HFF-Myc (cell line): ENCODE measurements around the gene GSC2.

Experiments used
- DNase-seq: peaks from one replicate; pipeline ENCODE4 v3.0.0-alpha.2; 2011; ENCODE audit warnings: low read depth; ENCODE audit errors: extremely low read depth
- H3K4me3 ChIP-seq: replicated peaks from 2 replicates; pipeline ENCODE4 v1.5.1; 2011; ENCODE audit warnings: low read depth, mild to moderate bottlenecking, control low read depth, low read length
- TF ChIP-seq, protein P1 (sequence below): IDR thresholded peaks from 2 replicates; pipeline ENCODE4 v1.5.1; 2012; ENCODE audit warnings: mild to moderate bottlenecking, low read depth, low read length, control low read depth; ENCODE audit errors: missing control alignments

Gene GSC2

DNA sequence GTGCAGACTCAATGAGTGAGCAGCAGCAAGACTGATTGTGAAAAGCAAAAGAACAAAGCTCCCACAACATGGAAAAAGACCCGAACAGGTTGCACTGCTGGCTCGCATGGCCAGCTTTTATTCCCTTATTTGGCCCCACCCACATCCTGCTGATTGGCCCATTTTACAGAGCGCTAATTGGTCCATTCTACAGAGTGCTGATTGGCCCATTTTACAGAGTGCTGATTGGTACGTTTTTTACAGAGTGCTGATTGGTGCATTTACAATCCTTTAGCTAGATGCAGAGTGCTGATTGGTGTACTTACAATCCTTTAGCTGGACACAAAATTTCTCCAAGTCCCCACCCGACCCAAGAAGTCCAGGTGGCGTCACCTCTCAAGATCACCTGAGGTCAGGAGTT lies 43.8 kb upstream of the GSC2 start:
- TF ChIP-seq, protein P1, sequence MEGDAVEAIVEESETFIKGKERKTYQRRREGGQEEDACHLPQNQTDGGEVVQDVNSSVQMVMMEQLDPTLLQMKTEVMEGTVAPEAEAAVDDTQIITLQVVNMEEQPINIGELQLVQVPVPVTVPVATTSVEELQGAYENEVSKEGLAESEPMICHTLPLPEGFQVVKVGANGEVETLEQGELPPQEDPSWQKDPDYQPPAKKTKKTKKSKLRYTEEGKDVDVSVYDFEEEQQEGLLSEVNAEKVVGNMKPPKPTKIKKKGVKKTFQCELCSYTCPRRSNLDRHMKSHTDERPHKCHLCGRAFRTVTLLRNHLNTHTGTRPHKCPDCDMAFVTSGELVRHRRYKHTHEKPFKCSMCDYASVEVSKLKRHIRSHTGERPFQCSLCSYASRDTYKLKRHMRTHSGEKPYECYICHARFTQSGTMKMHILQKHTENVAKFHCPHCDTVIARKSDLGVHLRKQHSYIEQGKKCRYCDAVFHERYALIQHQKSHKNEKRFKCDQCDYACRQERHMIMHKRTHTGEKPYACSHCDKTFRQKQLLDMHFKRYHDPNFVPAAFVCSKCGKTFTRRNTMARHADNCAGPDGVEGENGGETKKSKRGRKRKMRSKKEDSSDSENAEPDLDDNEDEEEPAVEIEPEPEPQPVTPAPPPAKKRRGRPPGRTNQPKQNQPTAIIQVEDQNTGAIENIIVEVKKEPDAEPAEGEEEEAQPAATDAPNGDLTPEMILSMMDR = no peak
- H3K4me3 ChIP-seq = no peak overlapping the region
- no peak for DNase-seq

DNA sequence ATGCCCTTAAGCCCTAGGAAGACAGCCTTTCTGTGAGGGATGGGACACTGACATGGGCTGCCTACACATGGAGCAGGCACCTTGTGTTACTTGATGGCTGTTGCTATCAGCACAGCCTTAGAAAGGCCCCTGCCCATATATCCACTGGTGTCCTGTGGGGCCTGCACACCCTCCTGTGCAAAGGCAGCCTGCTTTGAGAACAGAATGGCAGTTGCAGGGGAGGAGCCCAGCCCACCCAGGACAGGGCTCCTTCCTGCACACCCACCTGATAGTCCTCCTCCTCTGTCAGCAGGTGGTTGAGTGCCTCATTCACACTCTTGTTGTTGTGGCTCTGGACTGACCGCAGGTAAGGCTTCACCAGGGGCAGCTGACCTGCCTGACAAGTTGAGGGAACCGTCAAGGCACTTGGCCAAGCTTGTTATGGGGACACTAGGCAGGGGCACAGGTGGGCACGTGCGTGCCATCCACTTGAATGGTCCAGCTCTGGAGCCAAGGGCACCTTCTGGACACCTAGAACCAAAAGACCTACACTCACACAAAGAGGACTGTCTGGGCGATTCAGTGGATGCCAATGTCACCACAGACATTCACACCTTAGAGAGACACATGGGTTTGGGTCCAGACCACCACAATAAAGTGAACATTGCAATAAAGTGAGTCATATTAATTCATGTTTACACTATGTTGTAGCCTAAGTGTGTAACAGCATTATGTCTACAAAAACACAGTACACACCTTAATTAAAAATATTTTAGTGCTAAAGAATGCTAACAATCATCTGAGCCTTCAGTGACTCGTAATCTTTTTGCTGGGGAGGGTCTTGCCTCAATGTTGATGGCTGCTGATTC lies 37.8 kb upstream of the GSC2 start:
- TF ChIP-seq, protein P1 = no peak
- H3K4me3 ChIP-seq = no peak overlapping the region
- DNase-seq = no peak

DNA sequence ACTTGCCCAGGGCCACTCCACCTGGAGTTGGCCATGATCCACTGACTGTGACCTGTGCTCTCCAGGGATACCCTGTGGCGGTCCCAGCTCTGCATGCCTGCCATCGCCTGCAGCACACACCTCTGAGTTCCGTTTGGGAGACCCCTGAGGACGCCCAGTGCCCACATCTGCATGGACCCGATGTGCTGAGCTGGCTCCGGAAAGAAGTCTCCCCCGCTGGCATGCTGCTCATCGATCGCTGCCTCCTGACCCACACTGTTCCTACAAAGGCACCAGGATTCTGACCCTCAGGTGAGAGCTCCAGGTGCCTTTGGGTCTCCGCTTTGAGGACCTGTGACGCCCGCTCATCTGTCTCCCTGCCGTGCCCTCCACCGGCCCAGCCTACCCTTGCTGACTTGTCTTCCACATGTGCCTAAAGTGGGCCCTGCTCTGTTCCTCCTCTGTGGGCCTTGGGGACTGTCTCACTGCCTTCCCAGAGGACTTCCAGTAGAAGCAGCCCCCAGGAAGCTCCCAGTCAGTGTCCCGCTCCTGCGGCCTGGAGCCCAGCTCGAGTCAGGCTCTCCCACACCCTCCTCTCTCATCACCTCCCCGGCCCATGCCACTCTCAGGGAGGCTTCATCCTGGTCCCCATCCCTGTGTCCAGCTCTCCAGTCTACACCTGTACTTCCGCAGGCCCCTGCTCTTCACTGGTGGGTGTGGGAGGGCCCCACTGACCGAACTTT lies 34.3 kb upstream of the GSC2 start:
- TF ChIP-seq, protein P1 = no peak
- no peak for DNase-seq
- no peak overlapping the region for H3K4me3 ChIP-seq

DNA sequence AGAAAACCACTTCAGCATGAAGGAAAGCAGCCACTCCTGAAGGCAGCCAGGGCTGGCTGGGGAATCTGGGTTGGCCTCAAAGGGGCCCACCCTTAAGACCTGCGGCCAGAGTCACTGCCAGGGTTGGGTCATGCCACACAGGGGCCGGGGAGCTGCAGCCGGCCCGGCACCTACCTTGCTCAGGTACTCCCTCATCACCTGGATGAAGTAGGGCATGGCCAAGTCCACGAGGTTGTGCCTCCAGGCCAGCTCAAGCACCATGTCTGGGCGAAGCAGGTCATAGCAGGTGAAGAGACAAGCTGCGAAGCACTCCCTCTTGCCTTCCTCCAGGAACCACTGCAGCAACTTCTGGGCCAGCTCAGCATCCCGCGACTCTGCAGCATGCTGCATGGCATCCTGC lies 33.1 kb upstream of the GSC2 start:
- TF ChIP-seq, protein P1 = no peak

DNA sequence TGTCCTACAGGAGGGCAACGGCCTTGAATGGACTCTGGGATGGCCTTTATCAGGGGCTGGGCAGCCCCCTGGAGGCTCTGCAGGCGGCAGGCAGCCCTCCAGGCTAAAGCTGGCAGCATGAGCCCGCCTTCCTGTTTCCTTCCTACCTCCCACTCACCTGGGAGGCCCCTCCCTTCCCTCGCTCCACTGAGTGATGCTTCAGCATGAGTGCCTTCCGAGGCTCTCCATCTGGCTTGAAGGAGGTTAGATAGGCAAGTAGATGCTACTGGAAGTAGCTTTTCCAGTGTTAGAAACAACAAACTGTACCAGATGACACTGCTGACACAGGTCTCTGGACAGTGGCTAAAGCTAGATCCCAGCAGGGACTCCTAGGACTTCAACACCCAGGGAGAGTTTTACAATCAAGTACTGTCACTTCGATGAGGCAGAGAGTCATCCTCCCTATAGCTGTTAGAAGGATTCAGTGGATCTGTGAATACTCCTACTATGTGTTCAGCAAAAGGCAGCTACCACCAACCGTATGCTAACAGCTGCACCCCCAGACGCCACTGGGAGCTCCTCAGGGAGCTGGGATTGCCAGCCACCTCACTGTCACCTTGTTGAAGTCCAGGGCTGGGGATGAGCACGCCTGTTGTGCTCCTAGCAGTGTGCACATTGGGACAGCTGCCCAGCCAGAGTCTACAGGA lies 32.5 kb upstream of the GSC2 start:
- H3K4me3 ChIP-seq = no peak overlapping the region
- no peak for DNase-seq
- TF ChIP-seq, protein P1 = no peak

More for the DNA sequence above, 33.1 kb upstream of the GSC2 start:
- no peak for DNase-seq
- no peak overlapping the region for H3K4me3 ChIP-seq

DNA sequence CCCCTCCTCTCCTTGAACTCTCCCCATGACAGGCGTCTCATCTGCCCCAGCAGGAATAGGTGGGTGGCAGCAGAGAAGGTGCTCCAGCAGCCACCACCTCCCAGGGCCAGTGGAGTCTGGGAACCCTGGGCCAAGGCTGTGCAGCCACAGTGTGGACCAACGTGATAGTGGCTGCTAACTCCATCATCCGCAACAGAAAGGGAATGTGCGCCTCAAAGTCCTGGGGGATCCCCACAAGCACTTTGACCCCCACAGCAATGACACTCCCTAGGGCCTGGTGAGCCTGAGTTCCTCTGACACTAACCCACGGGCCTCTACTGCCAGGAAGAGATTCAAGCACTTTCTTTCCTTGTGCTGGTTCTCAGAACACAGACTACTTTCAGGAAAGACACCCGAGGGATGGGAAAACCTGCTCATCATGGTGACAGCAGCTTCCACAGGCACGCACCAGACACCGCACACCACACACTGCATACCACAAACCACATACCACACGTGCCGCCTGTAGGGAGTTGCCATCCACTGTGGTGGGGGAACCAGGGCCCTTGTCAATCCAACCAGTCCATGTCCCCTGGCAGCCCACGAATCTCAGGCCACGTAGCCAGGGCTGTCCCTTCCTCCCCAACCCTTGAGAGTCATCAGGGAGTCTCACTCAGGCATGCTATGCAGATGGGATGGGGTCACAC lies 31.8 kb upstream of the GSC2 start:
- DNase-seq = no peak
- TF ChIP-seq, protein P1 = no peak
- no peak overlapping the region for H3K4me3 ChIP-seq
